Upper lobe of left lung (tissue), 6 donors: ENCODE data around the gene ZNF763. TPM values are rescaled to one million over a fixed set of nuclear protein-coding genes. Genes with fewer than 3 reads are reported as not detected.

Experiments used
- ATAC-seq, 2 donors: fragments of 200-7000 bp; cut with Tn5 transposase; one replicate each; pipeline ENCODE4 v1.9.1; 2022; ENCODE audit warnings: mild to moderate bottlenecking in 2 of 2, moderate library complexity in 2 of 2; ENCODE audit not compliant: low FRiP score in 2 of 2
- DNase-seq, 2 donors: peaks; one replicate each; pipeline ENCODE4 v3.0.0-alpha.2; 2019 to 2020
- H3K27ac ChIP-seq, 4 donors: fragments of 200-600 bp; sonication (generic); one replicate each; pipeline ENCODE4 v1.5.1; 2016 to 2019
- H3K27me3 ChIP-seq, 4 donors: fragments of 200-600 bp; sonication (generic); one replicate each; pipeline ENCODE4 v1.5.1; 2017 to 2019
- H3K36me3 ChIP-seq, 4 donors: fragments of 200-600 bp; sonication (generic); one replicate each; pipeline ENCODE4 v1.5.1; 2016 to 2019
- H3K4me1 ChIP-seq, 4 donors: fragments of 200-600 bp; sonication (generic); one replicate each; pipeline ENCODE4 v1.5.1; 2018 to 2019
- H3K4me3 ChIP-seq, 4 donors: fragments of 200-600 bp; sonication (generic); one replicate each; pipeline ENCODE4 v1.5.1; 2017 to 2019; ENCODE audit warnings: mild to moderate bottlenecking in 2 of 4, moderate library complexity in 1 of 4
- H3K9me3 ChIP-seq, 4 donors: fragments of 200-600 bp; sonication (generic); one replicate each; pipeline ENCODE4 v1.5.1; 2018 to 2019
- EP300 ChIP-seq, 4 donors: sonication (generic); formaldehyde crosslinking; IDR thresholded peaks; one replicate each; pipeline ENCODE4 v1.5.1; 2017; ENCODE audit warnings: antibody characterized with exemption in 4 of 4, control low read depth in 2 of 4
- POLR2A ChIP-seq, 4 donors: fragments of 450-650 bp; IDR thresholded peaks; one replicate each; pipeline ENCODE4 v1.5.1; 2016 to 2017; ENCODE audit warnings: antibody characterized with exemption in 4 of 4, mild to moderate bottlenecking in 2 of 4
- POLR2AphosphoS5 ChIP-seq, 2 donors: sonication (generic); formaldehyde crosslinking; IDR thresholded peaks; one replicate each; pipeline ENCODE4 v1.5.1; 2017; ENCODE audit warnings: antibody characterized with exemption in 2 of 2
- WGBS, 2 donors: methylation state at CpG; one replicate each; pipeline ENCODE4 v1.1.5; 2017 to 2018; 5-methylcytosine and 5-hydroxymethylcytosine counted together
- small RNA-seq, 4 donors: library from RNA; depleted of rRNA; stranded (forward); fragments of <200 nt; gene quantifications; one replicate each; pipeline ENCODE3, GENCODE V24; 2016
- total RNA-seq, 6 donors: library from RNA; depleted of rRNA in 4 of 6; stranded (reverse); fragments of >200 nt in 4 of 6; gene quantifications; one replicate each; pipeline versions ENCODE4 v1.1.0 to v1.2.1, GENCODE V29; 2016 to 2021
- TF ChIP-seq, protein P1 (sequence below), 6 experiments: fragments of 450-650 bp in 4 of 6; fragments of 200-600 bp in 2 of 6; sonication (generic) in 2 of 6; IDR thresholded peaks; one replicate each; pipeline ENCODE4 v1.5.1; 2016 to 2019; ENCODE audit warnings: antibody characterized with exemption in 6 of 6
- donor health status: DM: no; HTN: no; CAD: no; lungs with moderate emphysema.
- donor health status: DM: no; HTN: yes; CAD: no; lungs with severe emphysema.

Gene ZNF763
- total RNA-seq, 6 donors from 2014 or later = 2.4 to 9.4 (median 5.9) TPM

- TF ChIP-seq POLR2A (IDR thresholded peaks at IDR 0.05) (no peak), EP300 (IDR thresholded peaks at IDR 0.05) (no peak), POLR2AphosphoS5 (IDR thresholded peaks at IDR 0.05) (no peak)
- TF ChIP-seq, protein P1, sequence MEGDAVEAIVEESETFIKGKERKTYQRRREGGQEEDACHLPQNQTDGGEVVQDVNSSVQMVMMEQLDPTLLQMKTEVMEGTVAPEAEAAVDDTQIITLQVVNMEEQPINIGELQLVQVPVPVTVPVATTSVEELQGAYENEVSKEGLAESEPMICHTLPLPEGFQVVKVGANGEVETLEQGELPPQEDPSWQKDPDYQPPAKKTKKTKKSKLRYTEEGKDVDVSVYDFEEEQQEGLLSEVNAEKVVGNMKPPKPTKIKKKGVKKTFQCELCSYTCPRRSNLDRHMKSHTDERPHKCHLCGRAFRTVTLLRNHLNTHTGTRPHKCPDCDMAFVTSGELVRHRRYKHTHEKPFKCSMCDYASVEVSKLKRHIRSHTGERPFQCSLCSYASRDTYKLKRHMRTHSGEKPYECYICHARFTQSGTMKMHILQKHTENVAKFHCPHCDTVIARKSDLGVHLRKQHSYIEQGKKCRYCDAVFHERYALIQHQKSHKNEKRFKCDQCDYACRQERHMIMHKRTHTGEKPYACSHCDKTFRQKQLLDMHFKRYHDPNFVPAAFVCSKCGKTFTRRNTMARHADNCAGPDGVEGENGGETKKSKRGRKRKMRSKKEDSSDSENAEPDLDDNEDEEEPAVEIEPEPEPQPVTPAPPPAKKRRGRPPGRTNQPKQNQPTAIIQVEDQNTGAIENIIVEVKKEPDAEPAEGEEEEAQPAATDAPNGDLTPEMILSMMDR (IDR thresholded peaks at IDR 0.05) = no peak
- no peaks in the 10 kb centered on the region for H3K36me3 ChIP-seq
- H3K9me3 ChIP-seq = no peaks in the 10 kb centered on the region
- DNase-seq = no peak
- no peaks in the 10 kb centered on the region for H3K4me1 ChIP-seq
- H3K4me3 ChIP-seq = no peak overlapping the region
- ATAC-seq = no peak
- H3K27ac ChIP-seq = no peak overlapping the region
- no peaks in the 10 kb centered on the region for H3K27me3 ChIP-seq
- 93 to 95% methylated on average over 1 of the region's 1 CpG for WGBS, 2 donors
These were observed 30.3 kb downstream of the ZNF763 start for GRCh38 chr19:11995174-11995573.

DNA sequence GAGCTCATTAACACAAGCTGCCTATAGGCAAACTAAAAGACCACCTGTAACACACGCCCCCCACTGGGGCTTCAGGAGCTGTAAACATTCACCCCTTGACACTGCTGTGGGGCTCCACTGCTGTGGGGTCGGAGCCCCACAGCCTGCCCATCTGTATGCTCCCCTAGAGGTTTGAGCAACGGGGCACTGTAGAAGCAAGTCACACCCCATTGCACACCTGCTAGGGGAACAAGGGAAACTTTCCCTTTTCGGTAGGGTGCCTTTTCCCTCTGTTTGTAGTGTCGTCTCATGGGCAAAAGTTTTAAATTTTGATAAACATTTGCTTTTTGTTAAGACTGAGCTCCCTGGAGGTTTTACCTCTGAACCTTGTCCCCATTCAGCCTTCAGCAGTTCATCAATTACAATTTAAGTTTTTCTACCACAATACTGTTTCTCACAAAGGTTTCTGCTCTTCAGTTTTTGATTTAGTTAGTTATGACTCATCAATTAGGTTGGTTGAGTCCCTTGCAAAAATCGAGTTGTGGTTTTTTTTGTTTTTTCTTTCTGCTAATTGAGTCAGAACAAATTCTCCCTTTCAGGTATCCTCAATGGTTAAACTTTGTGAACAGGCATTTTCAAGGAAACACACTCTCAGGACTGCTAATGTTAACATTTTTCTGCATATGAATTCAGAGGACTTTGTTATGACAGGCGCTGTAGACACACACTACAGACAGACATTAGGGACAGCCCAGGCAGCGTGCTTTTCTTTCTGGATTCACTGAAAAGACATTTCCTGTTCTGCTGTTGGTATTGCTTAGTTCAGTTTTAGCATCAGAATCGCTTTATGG is 35.5 kb downstream of the ZNF763 start:
- peaks cover 8 to 19% (median 11%) of the 10 kb centered on the region in 4 donors for H3K36me3 ChIP-seq
- ATAC-seq (no peak), DNase-seq (no peak)
- no peaks in the 10 kb centered on the region for H3K4me1 ChIP-seq
- no peaks in the 10 kb centered on the region for H3K9me3 ChIP-seq
- no peak overlapping the region for H3K27ac ChIP-seq
- H3K27me3 ChIP-seq = no peaks in the 10 kb centered on the region
- TF ChIP-seq EP300 (IDR thresholded peaks at IDR 0.05) = no peak
- TF ChIP-seq POLR2AphosphoS5 (IDR thresholded peaks at IDR 0.05) = no peak
- TF ChIP-seq POLR2A (IDR thresholded peaks at IDR 0.05) = no peak
- TF ChIP-seq, protein P1 (IDR thresholded peaks at IDR 0.05) = no peak
- 82 to 83% methylated on average over 7 to 9 of the region's 9 CpGs for WGBS, 2 donors
- no peak overlapping the region for H3K4me3 ChIP-seq

- H3K4me1 ChIP-seq = no peaks in the 10 kb centered on the region
- DNase-seq (no peak), ATAC-seq (no peak)
- H3K9me3 ChIP-seq = peaks cover 49 to 96% (median 77%) of the 10 kb centered on the region in 4 donors
- no peak for TF ChIP-seq POLR2A (IDR thresholded peaks at IDR 0.05)
- TF ChIP-seq, protein P1 (IDR thresholded peaks at IDR 0.05) = no peak
- no peak for TF ChIP-seq POLR2AphosphoS5 (IDR thresholded peaks at IDR 0.05)
- no peak for TF ChIP-seq EP300 (IDR thresholded peaks at IDR 0.05)
- no peak overlapping the region for H3K27ac ChIP-seq
- H3K36me3 ChIP-seq = peaks cover 25 to 48% (median 43%) of the 10 kb centered on the region in 4 donors
- H3K4me3 ChIP-seq = no peak overlapping the region
- 93 to 96% methylated on average over 9 of the region's 9 CpGs for WGBS, 2 donors
- H3K27me3 ChIP-seq = no peaks in the 10 kb centered on the region
These were observed 50.3 kb downstream of the ZNF763 start for GRCh38 chr19:12015015-12015752.

- DNase-seq = no peak
- WGBS, 2 donors = 76 to 81% methylated on average over 2 of the region's 2 CpGs
- no peaks in the 10 kb centered on the region for H3K27me3 ChIP-seq
- no peak overlapping the region for H3K27ac ChIP-seq
- no peaks in the 10 kb centered on the region for H3K4me1 ChIP-seq
- peaks cover 49 to 96% (median 78%) of the 10 kb centered on the region in 4 donors for H3K9me3 ChIP-seq
- H3K4me3 ChIP-seq = no peak overlapping the region
- peaks cover 25 to 48% (median 43%) of the 10 kb centered on the region in 4 donors for H3K36me3 ChIP-seq
- no peak for ATAC-seq
- TF ChIP-seq EP300 (IDR thresholded peaks at IDR 0.05) (no peak), POLR2A (IDR thresholded peaks at IDR 0.05) (no peak), POLR2AphosphoS5 (IDR thresholded peaks at IDR 0.05) (no peak)
- TF ChIP-seq, protein P1 (IDR thresholded peaks at IDR 0.05) = no peak
These were observed 50.9 kb downstream of the ZNF763 start for GRCh38 chr19:12015753-12016116.

Small RNA genes lying within 50 kb of the gene (small RNA-seq; reads per million reads assigned to genes)
- 0 reads per million in 4 donors for gene RNA5SP464
- 0 to 0.22 (median 0) reads per million in 4 donors for gene RNA5SP465

Other genes with a start within 250 kb of the ZNF763 start
- 10 to 100 TPM in 2 of 6 donors, 1 to 10 TPM in 4; 6.1 to 22.0 (median 7.7) TPM for gene ZNF823, start 226.1 kb upstream of the ZNF763 start, total RNA-seq
- gene ZNF441, start 198.0 kb upstream of the ZNF763 start, total RNA-seq = 10 to 100 TPM in 1 of 6 donors, 1 to 10 TPM in 5; 2.7 to 12.3 (median 6.9) TPM
- 1 to 10 TPM in 4 of 6 donors, under 1 TPM in 1, not detected in 1; 0.55 to 3.4 (median 2.0) TPM for gene ZNF491, start 166.5 kb upstream of the ZNF763 start, total RNA-seq
- gene ZNF440, start 150.8 kb upstream of the ZNF763 start, total RNA-seq = 10 to 100 TPM; 12.4 to 49.2 (median 17.0) TPM
- gene ZNF439, start 116.3 kb upstream of the ZNF763 start, total RNA-seq = 10 to 100 TPM in 4 of 6 donors, 1 to 10 TPM in 2; 6.8 to 27.2 (median 11.9) TPM
- 10 to 100 TPM; 10.1 to 29.3 (median 16.4) TPM for gene ZNF69, start 77.3 kb upstream of the ZNF763 start, total RNA-seq
- 10 to 100 TPM; 10.5 to 47.1 (median 14.9) TPM for gene ZNF700, start 39.9 kb upstream of the ZNF763 start, total RNA-seq
- gene ZNF433, start 70.6 kb downstream of the ZNF763 start, total RNA-seq = 10 to 100 TPM in 1 of 6 donors, 1 to 10 TPM in 5; 3.7 to 12.5 (median 6.3) TPM
- under 1 TPM in 3 of 6 donors, not detected in 3; 0.14 to 0.30 (median 0.17) TPM for gene ZNF878, start 87.9 kb downstream of the ZNF763 start, total RNA-seq
- gene ZNF844, start 99.7 kb downstream of the ZNF763 start, total RNA-seq = 10 to 100 TPM in 3 of 6 donors, 1 to 10 TPM in 3; 2.3 to 14.7 (median 9.8) TPM
- gene ZNF20, start 175.3 kb downstream of the ZNF763 start, total RNA-seq = 1 to 10 TPM in 5 of 6 donors, not detected in 1; 1.9 to 5.4 (median 4.1) TPM
- 1 to 10 TPM; 3.0 to 9.8 (median 5.0) TPM for gene ZNF625, start 191.7 kb downstream of the ZNF763 start, total RNA-seq
- 10 to 100 TPM in 2 of 6 donors, 1 to 10 TPM in 4; 5.7 to 15.2 (median 9.2) TPM for gene ZNF136, start 198.1 kb downstream of the ZNF763 start, total RNA-seq